ENCODE results near the gene PRIMPOL. TPM values are rescaled to one million over a fixed set of nuclear protein-coding genes. Genes with fewer than 3 reads are reported as not detected.
A peak's percentile ranks its signal among the peaks of the same experiment; 100 is the strongest.
"Not testable (repeated sequence)": the region's sequence is repeated elsewhere in the genome, so short reads cannot be mapped to it uniquely, and the experiment has no call there.

Gene PRIMPOL, protein sequence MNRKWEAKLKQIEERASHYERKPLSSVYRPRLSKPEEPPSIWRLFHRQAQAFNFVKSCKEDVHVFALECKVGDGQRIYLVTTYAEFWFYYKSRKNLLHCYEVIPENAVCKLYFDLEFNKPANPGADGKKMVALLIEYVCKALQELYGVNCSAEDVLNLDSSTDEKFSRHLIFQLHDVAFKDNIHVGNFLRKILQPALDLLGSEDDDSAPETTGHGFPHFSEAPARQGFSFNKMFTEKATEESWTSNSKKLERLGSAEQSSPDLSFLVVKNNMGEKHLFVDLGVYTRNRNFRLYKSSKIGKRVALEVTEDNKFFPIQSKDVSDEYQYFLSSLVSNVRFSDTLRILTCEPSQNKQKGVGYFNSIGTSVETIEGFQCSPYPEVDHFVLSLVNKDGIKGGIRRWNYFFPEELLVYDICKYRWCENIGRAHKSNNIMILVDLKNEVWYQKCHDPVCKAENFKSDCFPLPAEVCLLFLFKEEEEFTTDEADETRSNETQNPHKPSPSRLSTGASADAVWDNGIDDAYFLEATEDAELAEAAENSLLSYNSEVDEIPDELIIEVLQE
- 10 to 100 TPM; 17.1 to 22.5 (median 21.7) TPM for total RNA-seq
- long read RNA-seq, donor 1, transcript PRIMPOL-201 (14 exons, 2,289 nt), result major isoform, 14 of 26 reads
- long read RNA-seq, donor 1, partial matches to known transcripts, result 2 of 26 reads
- long read RNA-seq, donor 1, other reads (novel, unspliced or antisense), result 6 of 26 reads
- long read RNA-seq, donor 2, partial matches to known transcripts, result 1 of 10 reads
- long read RNA-seq, donor 2, other reads (novel, unspliced or antisense), result 4 of 10 reads

DNA sequence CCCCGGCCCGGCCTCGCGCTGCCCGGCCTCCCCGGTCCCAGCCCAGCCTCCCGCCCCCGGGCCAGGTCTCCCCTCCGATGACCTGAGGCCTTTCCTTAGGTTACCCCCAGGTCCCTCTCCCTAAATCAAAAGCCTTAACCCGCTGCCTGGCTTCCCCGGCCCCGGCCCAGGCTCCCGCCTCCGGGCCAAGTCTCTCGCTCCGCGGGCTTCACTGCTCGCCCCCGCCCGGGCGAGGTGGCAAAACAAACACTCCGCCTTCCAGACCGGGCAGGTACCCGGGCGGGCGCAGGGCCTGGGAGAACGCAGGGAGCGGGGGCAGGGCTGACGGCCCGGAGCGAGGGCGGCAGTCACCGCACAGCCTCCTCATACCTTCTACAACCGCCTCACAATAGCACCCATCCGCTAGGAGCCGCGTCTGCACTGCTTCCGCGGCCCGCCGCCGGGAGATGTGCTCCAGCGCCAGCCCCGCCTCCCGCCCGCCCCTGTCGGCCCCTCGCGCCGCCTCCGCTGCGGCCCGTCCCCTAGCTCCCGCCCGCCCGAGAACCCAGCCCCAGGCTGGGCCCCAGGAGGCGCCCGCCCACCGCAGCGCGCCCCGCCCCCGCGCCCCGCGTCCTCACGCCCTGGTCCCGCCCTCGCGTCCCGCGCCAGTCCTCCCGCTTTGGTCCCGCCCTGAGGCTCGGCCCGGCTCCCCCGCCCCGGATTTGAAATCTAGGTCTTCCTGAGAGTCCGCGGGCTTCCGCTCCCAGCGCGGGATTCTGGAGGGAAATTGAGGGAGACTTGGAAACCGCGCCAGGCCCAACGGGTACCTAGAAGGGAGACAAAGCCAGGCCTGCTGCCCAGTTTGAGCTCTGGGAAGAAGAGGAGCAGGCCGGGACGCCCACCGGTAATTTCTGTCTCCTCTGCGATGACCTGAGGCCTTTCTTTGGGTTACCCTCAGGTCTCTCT is at the start of gene PRIMPOL, which contains the start of gene CASP3:
Gene PRIMPOL, plus strand, starts transcription at position 713 of the 945 bp plus-strand sequence. CDS start 7,403 bp downstream, outside the sequence.
Gene CASP3, minus strand, starts transcription at position 422 of the 945 bp plus-strand sequence. CDS start 10,994 bp downstream, outside the sequence.
- Histone ChIP-seq H3K4me3 (peak within 1 kb of the TSS; percentile 83), H3K36me3 (ENCODE audit: low read depth) (no peaks in the 10 kb centered on the region), H3K4me1 (ENCODE audit: low read depth) (peaks cover 33% of the 10 kb centered on the region), H3K9me3 (no peaks in the 10 kb centered on the region)
- intact Hi-C loops (cut with DNase I, micrococcal nuclease), result no loop called here
- ATAC-seq, result peak; percentile 94
- peak; percentile 98 to 99 (median 98) for DNase-seq
- TF ChIP-seq, protein P1, sequence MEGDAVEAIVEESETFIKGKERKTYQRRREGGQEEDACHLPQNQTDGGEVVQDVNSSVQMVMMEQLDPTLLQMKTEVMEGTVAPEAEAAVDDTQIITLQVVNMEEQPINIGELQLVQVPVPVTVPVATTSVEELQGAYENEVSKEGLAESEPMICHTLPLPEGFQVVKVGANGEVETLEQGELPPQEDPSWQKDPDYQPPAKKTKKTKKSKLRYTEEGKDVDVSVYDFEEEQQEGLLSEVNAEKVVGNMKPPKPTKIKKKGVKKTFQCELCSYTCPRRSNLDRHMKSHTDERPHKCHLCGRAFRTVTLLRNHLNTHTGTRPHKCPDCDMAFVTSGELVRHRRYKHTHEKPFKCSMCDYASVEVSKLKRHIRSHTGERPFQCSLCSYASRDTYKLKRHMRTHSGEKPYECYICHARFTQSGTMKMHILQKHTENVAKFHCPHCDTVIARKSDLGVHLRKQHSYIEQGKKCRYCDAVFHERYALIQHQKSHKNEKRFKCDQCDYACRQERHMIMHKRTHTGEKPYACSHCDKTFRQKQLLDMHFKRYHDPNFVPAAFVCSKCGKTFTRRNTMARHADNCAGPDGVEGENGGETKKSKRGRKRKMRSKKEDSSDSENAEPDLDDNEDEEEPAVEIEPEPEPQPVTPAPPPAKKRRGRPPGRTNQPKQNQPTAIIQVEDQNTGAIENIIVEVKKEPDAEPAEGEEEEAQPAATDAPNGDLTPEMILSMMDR (IDR thresholded peaks at IDR 0.05), result peak; percentile 22

DNA sequence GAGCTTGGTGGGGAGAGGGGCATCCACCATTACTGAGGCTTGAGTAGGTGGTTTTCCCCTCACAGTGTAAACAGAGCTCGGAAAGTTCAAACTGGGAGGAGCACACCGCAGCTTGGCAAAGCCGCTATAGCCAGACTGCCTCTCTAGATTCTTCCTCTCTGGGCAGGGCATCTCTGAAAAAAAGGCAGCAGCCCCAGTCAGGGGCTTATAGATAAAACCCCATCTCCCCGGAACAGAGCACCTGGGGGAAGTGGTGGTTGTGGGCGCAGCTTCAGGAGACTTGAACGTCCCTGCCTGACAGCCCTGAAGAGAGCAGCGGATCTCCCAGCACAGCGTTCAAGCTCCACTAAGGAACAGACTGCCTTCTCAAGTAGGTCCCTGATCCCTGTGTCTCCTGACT is 48.6 kb upstream of the PRIMPOL start:
- H3K4me3 ChIP-seq; H3K36me3 ChIP-seq (ENCODE audit: low read depth); H3K4me1 ChIP-seq (ENCODE audit: low read depth); intact Hi-C loops (cut with DNase I, micrococcal nuclease); DNase-seq; ATAC-seq: not testable (repeated sequence)
- H3K9me3 ChIP-seq, result peaks cover 17% of the 10 kb centered on the region

DNA sequence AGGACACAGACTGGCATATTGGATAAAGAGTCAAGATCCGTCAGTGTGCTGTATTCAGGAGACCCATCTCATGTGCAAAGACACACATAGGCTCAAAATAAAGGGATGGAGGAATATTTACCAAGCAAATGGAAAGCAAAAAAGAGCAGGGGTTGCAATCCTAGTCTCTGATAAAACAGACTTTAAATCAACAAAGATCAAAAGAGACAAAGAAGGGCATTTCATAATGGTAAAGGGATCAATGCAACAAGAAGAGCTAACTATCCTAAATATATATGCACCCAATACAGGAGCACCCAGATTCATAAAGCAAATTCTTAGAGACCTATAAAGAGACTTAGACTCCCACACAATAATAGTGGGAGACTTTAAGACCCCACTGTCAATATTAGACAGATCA is 46.7 kb upstream of the PRIMPOL start:
- H3K4me3 ChIP-seq; DNase-seq; H3K4me1 ChIP-seq (ENCODE audit: low read depth); H3K36me3 ChIP-seq (ENCODE audit: low read depth); intact Hi-C loops (cut with DNase I, micrococcal nuclease); ATAC-seq: not testable (repeated sequence)
- H3K9me3 ChIP-seq, result peaks cover 17% of the 10 kb centered on the region

DNA sequence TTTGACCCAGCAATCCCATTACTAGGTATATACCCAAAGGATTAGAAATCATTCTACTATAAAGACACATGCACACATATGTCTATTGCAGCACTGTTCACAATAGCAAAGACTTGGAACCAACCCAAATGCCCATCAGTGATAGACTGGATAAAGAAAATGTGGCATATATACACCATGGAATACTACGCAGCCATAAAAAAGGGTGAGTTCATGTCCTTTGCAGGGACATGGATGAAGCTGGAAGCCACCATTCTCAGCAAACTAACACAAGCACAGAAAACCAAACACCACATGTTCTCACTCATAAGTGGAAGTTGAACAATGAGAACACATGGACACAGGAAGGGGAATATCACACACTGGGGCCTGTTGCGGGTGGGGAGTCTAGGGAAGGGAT is 42.1 kb upstream of the PRIMPOL start:
- intact Hi-C loops (cut with DNase I, micrococcal nuclease); H3K4me3 ChIP-seq; DNase-seq; H3K4me1 ChIP-seq (ENCODE audit: low read depth); H3K36me3 ChIP-seq (ENCODE audit: low read depth); ATAC-seq: not testable (repeated sequence)
- H3K9me3 ChIP-seq, result peaks cover 17% of the 10 kb centered on the region

DNA sequence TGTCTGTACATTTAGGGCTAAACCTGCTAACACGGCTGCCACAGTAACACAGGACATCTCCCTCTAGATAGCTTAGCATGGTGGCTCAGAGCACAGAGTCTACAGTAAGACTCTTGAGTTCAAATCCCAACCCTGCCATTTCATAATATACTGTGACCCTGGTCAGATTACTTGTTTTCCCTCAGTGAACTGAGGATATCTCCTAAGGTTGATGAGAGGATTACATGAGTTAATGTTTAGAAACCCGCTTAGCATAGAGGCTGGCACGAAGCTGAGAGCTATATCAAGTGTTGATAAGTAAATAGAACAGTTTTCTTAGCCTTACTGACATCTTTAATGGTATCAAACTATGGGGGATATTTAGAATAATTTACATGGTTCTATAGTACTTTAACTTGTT is 37.5 kb upstream of the PRIMPOL start:
- DNase-seq, result no peak
- intact Hi-C loops (cut with DNase I, micrococcal nuclease), result no loop called here
- Histone ChIP-seq H3K4me3 (no peak overlapping the region), H3K4me1 (ENCODE audit: low read depth) (no peaks in the 10 kb centered on the region), H3K9me3 (peaks cover 7% of the 10 kb centered on the region), H3K36me3 (ENCODE audit: low read depth) (no peaks in the 10 kb centered on the region)
- no peak for ATAC-seq
- TF ChIP-seq, protein P1 (IDR thresholded peaks at IDR 0.05), result no peak

DNA sequence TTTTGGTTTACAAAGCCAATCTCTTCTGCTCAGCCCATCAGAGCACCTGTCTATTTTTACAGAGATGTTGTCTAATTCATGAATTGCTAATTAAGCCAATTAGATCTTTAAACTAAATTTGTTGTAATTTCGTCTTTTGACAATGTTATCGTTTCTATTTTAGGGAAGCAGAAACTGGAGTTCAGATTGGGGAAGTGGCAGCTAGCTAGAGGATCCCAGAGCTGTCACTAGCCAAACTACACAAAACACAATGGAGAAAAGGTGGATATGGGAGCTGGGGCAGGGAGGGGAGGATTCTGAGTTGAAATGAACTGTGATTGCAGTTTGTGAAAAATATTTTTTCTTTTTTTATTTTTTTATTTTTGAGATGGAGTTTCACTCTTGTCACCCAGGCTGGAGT is 36.1 kb upstream of the PRIMPOL start:
- no peaks in the 10 kb centered on the region for H3K36me3 ChIP-seq (ENCODE audit: low read depth)
- no peak overlapping the region for H3K4me3 ChIP-seq
- ATAC-seq (no peak), DNase-seq (no peak)
- peaks cover 7% of the 10 kb centered on the region for H3K9me3 ChIP-seq
- TF ChIP-seq, protein P1 (IDR thresholded peaks at IDR 0.05), result no peak
- intact Hi-C loops (cut with DNase I, micrococcal nuclease), result no loop called here
- no peaks in the 10 kb centered on the region for H3K4me1 ChIP-seq (ENCODE audit: low read depth)

Data from mucosa of descending colon (tissue), 3 donors.